ENCODE data around the gene SNTG2. TPM values are rescaled to one million over a fixed set of nuclear protein-coding genes. Genes with fewer than 3 reads are reported as not detected.
"Not testable (repeated sequence)": the region's sequence is repeated elsewhere in the genome, so short reads cannot be mapped to it uniquely, and the experiment has no call there.

Gene SNTG2
- total RNA-seq, 4 donors from 2014 or later, result 9.0 to 44.6 (median 30.8) TPM

DNA sequence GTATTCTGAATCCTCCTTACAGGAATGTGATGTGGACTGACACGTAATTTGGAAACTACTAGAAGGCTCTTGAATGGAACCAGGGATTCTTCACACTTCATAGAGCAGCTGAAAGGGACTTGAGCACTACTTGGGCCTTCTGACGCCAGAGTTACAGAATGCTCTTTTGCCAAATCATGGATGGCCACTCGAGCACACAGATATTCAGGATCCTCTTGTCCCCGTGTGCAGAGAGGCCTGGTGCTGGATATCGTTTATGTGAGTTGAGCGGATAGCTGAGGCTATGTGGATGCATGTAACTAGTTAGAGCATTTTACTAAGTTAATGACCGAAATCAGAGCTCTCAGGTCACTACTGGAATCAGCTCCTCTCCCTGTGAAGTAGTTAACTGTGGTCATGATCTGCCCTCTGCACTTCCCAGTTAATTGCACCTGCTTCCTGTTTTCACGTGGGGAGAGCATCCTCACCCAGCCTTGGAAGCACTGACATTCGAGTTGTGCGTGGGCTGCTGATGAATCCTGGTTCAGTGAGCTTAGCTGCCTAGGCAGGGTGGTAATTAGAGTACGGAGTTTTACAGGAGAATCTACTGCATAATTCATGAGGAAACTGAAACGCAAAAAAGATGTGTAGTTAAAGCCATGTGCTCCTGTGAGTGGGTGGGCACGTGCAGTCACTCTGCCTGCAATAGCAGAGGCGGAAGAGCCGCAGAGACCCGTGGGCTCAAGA lies 457.5 kb downstream of the SNTG2 start:
- H3K27ac ChIP-seq, result no peak overlapping the region
- DNase-seq (ENCODE audit: low spot score in 2 of 2), result no peak
- no peak overlapping the region for H3K4me3 ChIP-seq
- H3K4me1 ChIP-seq, result no peaks in the 10 kb centered on the region
- no peaks in the 10 kb centered on the region for H3K27me3 ChIP-seq
- TF ChIP-seq CTCF (IDR thresholded peaks at IDR 0.05), result no peak
- TF ChIP-seq EP300 (IDR thresholded peaks at IDR 0.05), result no peak
- no peak for TF ChIP-seq POLR2A (IDR thresholded peaks at IDR 0.05)
- WGBS, 2 donors, result 52 to 58% methylated on average over 16 of the region's 16 CpGs
- no peaks in the 10 kb centered on the region for H3K36me3 ChIP-seq
- H3K9me3 ChIP-seq, result no peaks in the 10 kb centered on the region

DNA sequence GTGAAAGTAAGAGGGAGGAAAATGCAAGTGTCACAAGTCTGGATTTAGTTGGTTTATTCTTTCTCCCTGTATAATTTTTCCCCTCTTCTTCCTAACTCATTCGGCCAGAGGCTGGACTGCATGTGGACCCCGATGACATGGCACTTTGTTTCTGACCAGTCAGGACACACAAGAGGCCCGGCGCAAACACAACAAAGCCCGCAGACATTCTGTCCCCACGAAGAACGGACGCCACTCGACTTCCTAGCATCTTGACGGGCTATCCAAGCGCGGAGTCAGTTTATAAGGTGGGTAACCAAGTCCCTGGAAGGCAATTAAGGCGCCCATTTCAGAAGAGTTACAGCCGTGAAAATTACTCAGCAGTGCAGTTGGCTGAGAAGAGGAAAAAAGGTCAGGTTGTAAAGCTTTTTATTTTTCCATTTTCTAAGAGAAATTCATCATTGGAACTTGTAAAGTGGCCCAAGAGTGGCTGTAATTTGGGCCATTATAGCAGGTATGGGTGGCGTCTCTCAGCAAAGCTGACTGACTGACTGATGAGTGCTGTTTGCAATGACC lies 462.6 kb downstream of the SNTG2 start, which contains the start of gene TPO:
TPO (plus strand) TSS at position 308 of the 555 bp plus-strand sequence. CDS start 946 bp downstream, outside the sequence.
- no peak for DNase-seq (ENCODE audit: low spot score in 2 of 2)
- Histone ChIP-seq H3K27ac (no peak within 1 kb of the TSS), H3K27me3 (no peaks in the 10 kb centered on the region), H3K9me3 (no peaks in the 10 kb centered on the region), H3K4me3 (no peak within 1 kb of the TSS), H3K4me1 (no peaks in the 10 kb centered on the region), H3K36me3 (no peaks in the 10 kb centered on the region)
- whole genome bisulfite sequencing, 2 donors, result 76 to 78% methylated on average over 15 of the region's 15 CpGs
- TF ChIP-seq POLR2A (IDR thresholded peaks at IDR 0.05) (no peak), EP300 (IDR thresholded peaks at IDR 0.05) (no peak), CTCF (IDR thresholded peaks at IDR 0.05) (no peak)

- no peak overlapping the region for H3K27ac ChIP-seq
- no peak overlapping the region for H3K4me3 ChIP-seq
- 57 to 63% methylated on average over 13 of the region's 13 CpGs for WGBS, 2 donors
- no peaks in the 10 kb centered on the region for H3K4me1 ChIP-seq
- DNase-seq (ENCODE audit: low spot score in 2 of 2), result no peak
- H3K36me3 ChIP-seq, result no peaks in the 10 kb centered on the region
- H3K9me3 ChIP-seq, result no peaks in the 10 kb centered on the region
- no peaks in the 10 kb centered on the region for H3K27me3 ChIP-seq
- TF ChIP-seq EP300 (IDR thresholded peaks at IDR 0.05) (no peak), POLR2A (IDR thresholded peaks at IDR 0.05) (no peak), CTCF (IDR thresholded peaks at IDR 0.05) (no peak)
Observed at GRCh38 chr2:1414121-1414520, 463.5 kb downstream of the SNTG2 start.

DNA sequence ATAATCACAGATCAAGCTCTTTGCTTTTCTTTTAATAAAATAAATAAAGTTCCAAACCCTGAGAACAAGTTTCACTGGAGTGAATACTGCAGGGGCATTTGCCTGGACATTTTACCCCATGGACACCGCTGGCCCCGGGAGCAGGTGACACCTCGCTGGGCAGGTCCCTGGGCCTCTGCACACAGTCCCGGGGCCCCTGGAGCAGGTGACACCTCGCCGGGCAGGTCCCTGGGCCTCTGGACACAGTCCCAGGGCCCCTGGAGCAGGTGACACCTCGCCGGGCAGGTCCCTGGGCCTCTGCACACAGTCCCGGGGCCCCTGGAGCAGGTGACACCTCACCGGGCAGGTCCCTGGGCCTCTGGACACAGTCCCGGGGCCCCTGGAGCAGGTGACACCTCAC lies 464.3 kb downstream of the SNTG2 start:
- DNase-seq (ENCODE audit: low spot score in 2 of 2); H3K4me3 ChIP-seq; H3K27ac ChIP-seq; H3K27me3 ChIP-seq; H3K4me1 ChIP-seq; H3K9me3 ChIP-seq; H3K36me3 ChIP-seq: not testable (repeated sequence)
- 89 to 92% methylated on average over 10 to 11 of the region's 11 CpGs for WGBS, 2 donors

GRCh38 chr2:1415501-1415900 lies 464.9 kb downstream of the SNTG2 start:
- Histone ChIP-seq H3K4me1 (no peaks in the 10 kb centered on the region), H3K4me3 (no peak overlapping the region), H3K27ac (no peak overlapping the region), H3K9me3 (no peaks in the 10 kb centered on the region), H3K36me3 (no peaks in the 10 kb centered on the region), H3K27me3 (no peaks in the 10 kb centered on the region)
- TF ChIP-seq POLR2A (IDR thresholded peaks at IDR 0.05) (no peak), EP300 (IDR thresholded peaks at IDR 0.05) (no peak), CTCF (IDR thresholded peaks at IDR 0.05) (no peak)
- DNase-seq (ENCODE audit: low spot score in 2 of 2), result no peak
- WGBS, 2 donors, result 93% methylated on average over 2 to 6 of the region's 6 CpGs

All from tibial nerve (tissue), 4 donors.